AG09309 (cell line): ENCODE results near the gene PARD3B.

Source experiments
- DNase-seq: peaks from one replicate; pipeline ENCODE4 v3.0.0-alpha.2; 2010; ENCODE audit warnings: low read depth
- H3K4me3 ChIP-seq: 2 replicates; pipeline ENCODE4 v1.5.1; 2011; ENCODE audit warnings: mild to moderate bottlenecking, low read depth, low read length, moderate library complexity; ENCODE audit not compliant: control insufficient read depth
- TF ChIP-seq, protein P1 (sequence below): IDR thresholded peaks from 2 replicates; pipeline ENCODE4 v1.5.1; 2011; ENCODE audit warnings: mild to moderate bottlenecking, low read depth, low read length, inconsistent platforms; ENCODE audit not compliant: insufficient read depth, control insufficient read depth; ENCODE audit errors: missing control alignments

Gene PARD3B

DNA sequence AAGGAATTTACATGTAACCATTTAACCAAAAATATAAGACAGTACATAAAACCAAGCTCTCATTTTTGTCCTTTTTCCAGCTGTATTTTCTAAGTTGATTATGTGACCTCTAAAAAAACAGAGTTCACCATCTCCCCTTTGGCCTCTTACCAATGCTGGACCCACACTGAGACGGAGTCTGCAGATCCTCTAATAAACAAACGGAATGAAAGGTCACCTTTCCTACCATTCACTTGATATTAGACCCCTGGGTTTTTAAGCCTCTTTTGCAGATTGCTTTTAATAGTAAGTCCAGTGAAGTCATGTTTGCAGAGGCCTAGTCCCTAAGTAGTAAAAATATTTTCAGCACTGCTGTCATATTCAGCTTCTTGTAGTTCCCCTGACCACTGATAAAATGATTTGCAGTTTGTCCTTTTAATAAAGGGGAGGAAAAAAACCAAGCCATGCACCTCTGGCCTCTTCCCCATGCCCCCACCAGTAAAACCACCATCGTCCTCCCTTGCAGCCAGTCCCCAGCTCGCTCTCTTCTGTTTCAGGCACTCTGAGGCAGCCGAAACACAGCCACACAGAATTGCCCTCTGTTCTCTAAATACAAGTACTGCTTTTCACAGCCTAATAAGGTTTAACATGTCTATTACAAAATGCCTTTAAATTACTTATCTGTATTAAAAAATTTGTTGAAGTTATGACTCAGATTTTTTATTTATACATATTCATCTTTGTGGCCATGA lies 427.5 kb downstream of the PARD3B start:
- H3K4me3 ChIP-seq = no peak overlapping the region
- no peak for DNase-seq
- TF ChIP-seq, protein P1, sequence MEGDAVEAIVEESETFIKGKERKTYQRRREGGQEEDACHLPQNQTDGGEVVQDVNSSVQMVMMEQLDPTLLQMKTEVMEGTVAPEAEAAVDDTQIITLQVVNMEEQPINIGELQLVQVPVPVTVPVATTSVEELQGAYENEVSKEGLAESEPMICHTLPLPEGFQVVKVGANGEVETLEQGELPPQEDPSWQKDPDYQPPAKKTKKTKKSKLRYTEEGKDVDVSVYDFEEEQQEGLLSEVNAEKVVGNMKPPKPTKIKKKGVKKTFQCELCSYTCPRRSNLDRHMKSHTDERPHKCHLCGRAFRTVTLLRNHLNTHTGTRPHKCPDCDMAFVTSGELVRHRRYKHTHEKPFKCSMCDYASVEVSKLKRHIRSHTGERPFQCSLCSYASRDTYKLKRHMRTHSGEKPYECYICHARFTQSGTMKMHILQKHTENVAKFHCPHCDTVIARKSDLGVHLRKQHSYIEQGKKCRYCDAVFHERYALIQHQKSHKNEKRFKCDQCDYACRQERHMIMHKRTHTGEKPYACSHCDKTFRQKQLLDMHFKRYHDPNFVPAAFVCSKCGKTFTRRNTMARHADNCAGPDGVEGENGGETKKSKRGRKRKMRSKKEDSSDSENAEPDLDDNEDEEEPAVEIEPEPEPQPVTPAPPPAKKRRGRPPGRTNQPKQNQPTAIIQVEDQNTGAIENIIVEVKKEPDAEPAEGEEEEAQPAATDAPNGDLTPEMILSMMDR = no peak

- TF ChIP-seq, protein P1 = no peak
- DNase-seq = no peak
Observed at GRCh38 chr2:204973616-204974015, 428.3 kb downstream of the PARD3B start.

DNA sequence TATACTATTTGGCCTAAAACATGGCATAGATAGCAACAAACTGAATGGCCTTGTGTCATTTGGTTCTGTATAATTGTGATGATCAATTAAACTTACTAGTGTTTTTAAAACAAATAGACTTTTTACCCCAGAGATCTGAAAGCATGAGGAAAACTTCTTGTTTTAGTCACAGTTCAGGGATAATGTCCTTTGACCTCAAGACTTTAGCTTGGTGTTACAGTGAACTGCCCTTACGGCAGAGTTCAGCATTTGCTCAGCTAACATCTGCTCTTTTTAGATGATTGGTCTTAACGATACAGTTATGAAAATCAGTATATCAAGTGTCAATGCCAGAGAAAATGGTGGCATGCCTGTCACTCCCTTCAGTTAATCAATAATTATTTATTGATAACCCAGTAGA lies 429.2 kb downstream of the PARD3B start:
- TF ChIP-seq, protein P1 = no peak
- DNase-seq = no peak
- H3K4me3 ChIP-seq = no peak overlapping the region

More at GRCh38 chr2:204973616-204974015, 428.3 kb downstream of the PARD3B start:
- H3K4me3 ChIP-seq = no peak overlapping the region

DNA sequence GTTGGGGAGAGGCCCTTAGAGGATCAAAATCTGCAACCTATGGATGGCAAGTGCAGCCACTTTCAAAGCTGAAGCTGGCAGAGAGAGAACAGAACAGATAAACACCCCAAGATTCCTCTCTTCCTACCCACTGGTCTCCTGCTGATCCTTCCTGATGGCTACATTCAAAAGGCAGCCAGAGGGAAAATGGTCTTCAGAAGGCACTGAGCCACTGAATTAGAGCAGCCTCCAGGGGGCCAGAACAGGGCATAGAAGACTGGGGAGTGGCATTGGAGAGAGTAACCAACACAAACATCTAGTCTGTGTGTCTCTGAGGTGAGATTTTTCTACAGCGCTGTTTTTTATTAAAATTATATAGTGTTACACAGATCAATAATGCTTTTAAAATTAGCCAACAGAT lies 432.6 kb downstream of the PARD3B start:
- TF ChIP-seq, protein P1 = no peak
- H3K4me3 ChIP-seq = no peak overlapping the region
- DNase-seq = no peak

GRCh38 chr2:204982303-204982702 lies 437.0 kb downstream of the PARD3B start:
- no peak for DNase-seq
- no peak overlapping the region for H3K4me3 ChIP-seq
- TF ChIP-seq, protein P1 = no peak

GRCh38 chr2:204984518-204984917 lies 439.2 kb downstream of the PARD3B start:
- H3K4me3 ChIP-seq = no peak overlapping the region
- TF ChIP-seq, protein P1 = no peak
- no peak for DNase-seq
